Panc1 (cell line): Measurements from ENCODE around the gene FBP1. TPM values are rescaled to one million over a fixed set of nuclear protein-coding genes. Genes with fewer than 3 reads are reported as not detected.

Experiments
- ATAC-seq: fragments of 200-7000 bp; cut with Tn5 transposase; 2 replicates; pipeline ENCODE4 v1.9.1; 2020; ENCODE audit warnings: mild to moderate bottlenecking, moderate library complexity
- BruUV-seq: library from RNA; stranded (reverse); fragments of 400-500 nt; replicated peaks from 2 replicates; lab custom pipeline; 2021; lab: Mats Ljungman, UMichigan
- CTCF ChIA-PET: fragments of 300-600 bp; sonication (Branson Sonifier 250); formaldehyde crosslinking; loops from one replicate; lab custom pipeline; 2022; ENCODE audit warnings: antibody characterized with exemption; lab: Charles Lee
- POLR2A ChIA-PET: fragments of 300-600 bp; sonication (Branson Sonifier 250); formaldehyde crosslinking; loops from one replicate; lab custom pipeline; 2022; ENCODE audit warnings: antibody characterized with exemption; lab: Charles Lee
- DNase-seq: peaks from one replicate; pipeline ENCODE4 v3.0.0-alpha.2; 2010; ENCODE audit warnings: low read depth, low spot score
- H3K27ac ChIP-seq: 2 replicates; pipeline ENCODE4 v1.5.1; 2011; ENCODE audit warnings: mild to moderate bottlenecking, low read length, inconsistent platforms
- H3K27me3 ChIP-seq: fragments of 200-500 bp; sonication (Bioruptor generic); 2 replicates; pipeline ENCODE4 v1.6.0; 2014; ENCODE audit warnings: low read length, inconsistent platforms; ENCODE audit not compliant: control insufficient read depth, insufficient read depth
- H3K36me3 ChIP-seq: fragments of 200-500 bp; sonication (Bioruptor generic); 2 replicates; pipeline ENCODE4 v1.5.1; 2014; ENCODE audit warnings: inconsistent platforms, mild to moderate bottlenecking, low read length, moderate library complexity; ENCODE audit not compliant: control insufficient read depth, insufficient read depth
- H3K4me1 ChIP-seq: 2 replicates; pipeline ENCODE4 v1.5.1; 2011; ENCODE audit warnings: inconsistent platforms, mild to moderate bottlenecking, low read length, moderate library complexity; ENCODE audit not compliant: control insufficient read depth, insufficient read depth
- H3K4me3 ChIP-seq, 2 experiments: 2 replicates each; pipeline ENCODE4 v1.5.1; 2011 to 2012; ENCODE audit warnings: low read depth in 2 of 2, low read length in 2 of 2, mild to moderate bottlenecking in 2 of 2, inconsistent platforms in 1 of 2, moderate library complexity in 1 of 2
- H3K9me3 ChIP-seq: fragments of 200-500 bp; sonication (Bioruptor generic); 2 replicates; pipeline ENCODE4 v1.5.1; 2014; ENCODE audit warnings: low read depth, mild to moderate bottlenecking, inconsistent platforms, low read length, moderate library complexity; ENCODE audit not compliant: control insufficient read depth, insufficient read depth
- CTCF ChIP-seq: fragments of 450-650 bp; IDR thresholded peaks from 2 replicates; pipeline ENCODE4 v1.5.1; 2017; ENCODE audit warnings: mild to moderate bottlenecking
- POLR2AphosphoS5 ChIP-seq: IDR thresholded peaks from 2 replicates; pipeline ENCODE4 v1.6.1; 2012; ENCODE audit warnings: mild to moderate bottlenecking, low read depth, low read length, moderate library complexity
- REST ChIP-seq, 2 experiments: IDR thresholded peaks; 2 replicates each; pipeline ENCODE4 v1.6.1; 2011 to 2012; ENCODE audit warnings: low read depth in 2 of 2, control low read depth in 1 of 2, low read length in 1 of 2, mild to moderate bottlenecking in 1 of 2, moderate library complexity in 1 of 2; ENCODE audit not compliant: insufficient read depth in 1 of 2
- SIN3A ChIP-seq: IDR thresholded peaks from 2 replicates; pipeline ENCODE4 v1.6.1; 2012; ENCODE audit warnings: low read depth, mild to moderate bottlenecking, low read length, moderate library complexity, borderline replicate concordance; ENCODE audit not compliant: insufficient read depth
- TCF7L2 ChIP-seq: IDR thresholded peaks from 2 replicates; pipeline ENCODE4 v1.6.1; 2011; ENCODE audit warnings: mild to moderate bottlenecking, low read depth, low read length, inconsistent platforms
- in situ Hi-C: cut with HindIII; loops from 2 replicates; pipeline ENCODE4 v1.10.0; 2016; ENCODE audit warnings: low sequenced_read_pairs, low pct_unique_long_range_greater_than_20kb
- intact Hi-C: fragments of 100-400 bp; cut with micrococcal nuclease; formaldehyde crosslinking; loops from one replicate; pipeline ENCODE4 v1.10.0; 2022; ENCODE audit not compliant: unreplicated experiment
- total RNA-seq: library from RNA; stranded (reverse); gene quantifications from one replicate; pipeline ENCODE4 v1.2.1, GENCODE V29; 2021; ENCODE audit not compliant: unreplicated experiment

FBP1 gene
- total RNA-seq, 1 experiment from 2014 or later: 0.36 TPM

GRCh38 chr9:94610181-94610606 is 29.1 kb downstream of the FBP1 start:
- ChIA-PET CTCF (no interaction called here), POLR2A (no interaction called here)
- no peaks in the 10 kb centered on the region for H3K9me3 ChIP-seq
- H3K4me1 ChIP-seq: no peaks in the 10 kb centered on the region
- no peak for TF ChIP-seq SIN3A
- no peak for TF ChIP-seq TCF7L2
- TF ChIP-seq CTCF: no peak
- no peak for TF ChIP-seq REST (IDR thresholded peaks at IDR 0.05; ENCODE audit: insufficient read depth in 1 of 2, low read depth in 2 of 2, low read length in 1 of 2)
- no peak for TF ChIP-seq POLR2AphosphoS5
- BruUV-seq: no TSS peak
- intact Hi-C loops: no loop called here
- DNase-seq: no peak
- no peak for ATAC-seq
- no peaks in the 10 kb centered on the region for H3K27me3 ChIP-seq
- no peak overlapping the region for H3K4me3 ChIP-seq
- H3K27ac ChIP-seq: no peak overlapping the region
- H3K36me3 ChIP-seq: no peaks in the 10 kb centered on the region
- in situ Hi-C loops: no loop called here

- Histone ChIP-seq H3K27me3 (no peaks in the 10 kb centered on the region), H3K9me3 (no peaks in the 10 kb centered on the region), H3K36me3 (no peaks in the 10 kb centered on the region), H3K27ac (no peak overlapping the region), H3K4me3 (no peak overlapping the region), H3K4me1 (no peaks in the 10 kb centered on the region; the same call in 1 of the 2 replicates)
- ATAC-seq (no peak), DNase-seq (no peak)
- ChIA-PET POLR2A (no interaction called here), CTCF (no interaction called here)
- in situ Hi-C loops: no loop called here
- no peak for TF ChIP-seq CTCF
- no peak for TF ChIP-seq POLR2AphosphoS5
- TF ChIP-seq SIN3A: no peak
- no peak for TF ChIP-seq REST (IDR thresholded peaks at IDR 0.05; ENCODE audit: insufficient read depth in 1 of 2, low read depth in 2 of 2, low read length in 1 of 2)
- TF ChIP-seq TCF7L2: no peak
- BruUV-seq: no TSS peak
- intact Hi-C loops: no loop called here
These were observed 32.0 kb downstream of the FBP1 start for GRCh38 chr9:94607423-94607691.
